A549 (cell line): Measurements from ENCODE around the gene TPSB2.

ENCODE experiments used
- CTCF ChIP-seq: fragments of >200 bp; sonication (Bioruptor Twin); formaldehyde crosslinking; IDR thresholded peaks from 3 replicates; pipeline ENCODE4 v1.5.1; 2016
- HOXB13 ChIP-seq: fragments of 250-450 bp; sonication (Bioruptor Pico); IDR thresholded peaks from 2 replicates; pipeline ENCODE4 v1.5.0; 2020; ENCODE audit warnings: low read depth, mild to moderate bottlenecking, moderate library complexity
- MAFK ChIP-seq: fragments of 450-650 bp; IDR thresholded peaks from 2 replicates; pipeline ENCODE4 v1.6.1; 2014; ENCODE audit not compliant: partially characterized antibody
- MYC ChIP-seq: IDR thresholded peaks from 2 replicates; pipeline ENCODE4 v1.6.1; 2012; ENCODE audit warnings: mild to moderate bottlenecking, inconsistent platforms, low read length, improper control_type of control experiment, borderline replicate concordance
- NR3C1 ChIP-seq: fragments of >200 bp; sonication (Bioruptor Twin); formaldehyde crosslinking; IDR thresholded peaks from 3 replicates; pipeline ENCODE4 v1.6.1; 2017
- POLR2A ChIP-seq: IDR thresholded peaks from 2 replicates; pipeline ENCODE4 v1.6.1; 2012; ENCODE audit warnings: mild to moderate bottlenecking, low read length
- SREBF2 ChIP-seq: fragments of 450-650 bp; IDR thresholded peaks from 2 replicates; pipeline ENCODE4 v1.6.1; 2014; ENCODE audit warnings: mild to moderate bottlenecking, moderate library complexity

- TF ChIP-seq SREBF2 = no peak
- TF ChIP-seq NR3C1 = no peak
- TF ChIP-seq MYC = no peak
- TF ChIP-seq MAFK = no peak
- TF ChIP-seq POLR2A = no peak
- no peak for TF ChIP-seq HOXB13
- TF ChIP-seq CTCF = no peak
These were observed 6.4 kb downstream of the TPSB2 start for GRCh38 chr16:1223355-1224214.
